Pancreas (tissue), 10 donors: ENCODE results near the gene PCSK6. TPM values are rescaled to one million over a fixed set of nuclear protein-coding genes. Genes with fewer than 3 reads are reported as not detected.

ENCODE experiments used
- ATAC-seq, 4 donors: fragments of 200-7000 bp; cut with Tn5 transposase; one replicate each; pipeline versions ENCODE4 v1.8.0 to v1.9.1; 2020; ENCODE audit warnings: mild to moderate bottlenecking in 4 of 4, moderate library complexity in 4 of 4
- DNase-seq, 6 donors: peaks; one replicate each; pipeline ENCODE4 v3.0.0-alpha.2; 2020
- FAIRE-seq: peaks from 2 replicates; lab custom pipeline; 2012; peaks lifted over from hg19 to GRCh38; lab: Jason Lieb, UNC
- H3K27ac ChIP-seq, 4 donors: fragments of 200-600 bp; sonication (generic); 1 replicate in 3 of 4; 2 replicates in 1 of 4; pipeline versions ENCODE4 v1.5.0 to v1.8.0; 2020
- H3K27me3 ChIP-seq, 4 donors: fragments of 200-600 bp; one replicate each; pipeline ENCODE4 v1.8.0; 2021
- H3K36me3 ChIP-seq, 3 donors: fragments of 200-600 bp; sonication (generic) in 1 of 3; one replicate each; pipeline versions ENCODE4 v1.5.0 to v1.8.0; 2020 to 2021
- H3K4me1 ChIP-seq, 3 donors: fragments of 200-600 bp; one replicate each; pipeline ENCODE4 v1.8.0; 2021
- H3K4me3 ChIP-seq, 4 donors: fragments of 200-600 bp; sonication (generic) in 2 of 4; one replicate each; pipeline versions ENCODE4 v1.5.0 to v1.8.0; 2020 to 2021
- H3K9me3 ChIP-seq, 4 donors: fragments of 200-600 bp; one replicate each; pipeline ENCODE4 v1.8.0; 2021
- CTCF ChIP-seq, 4 donors: fragments of 200-600 bp; sonication (generic) in 3 of 4; IDR thresholded peaks; one replicate each; pipeline versions ENCODE4 v1.5.0 to v1.8.0; 2021; ENCODE audit warnings: antibody characterized with exemption in 4 of 4
- WGBS, 2 donors: extraction: QIAGEN DNeasy Blood & Tissue Kit; methylation state at CpG; one replicate each; pipeline ENCODE4 v1.1.7; 2013; 5-methylcytosine and 5-hydroxymethylcytosine counted together
- intact Hi-C, 3 donors: fragments of 100-400 bp; cut with DNase I; formaldehyde crosslinking; loops; one replicate each; pipeline versions ENCODE4 v1.11.1 to v1.14.2; 2022
- polyA plus RNA-seq, 2 donors: library from polyadenylated mRNA; stranded (reverse); fragments of 200-250 nt; gene quantifications; one replicate each; pipeline ENCODE4 v1.2.3, GENCODE V29; 2013
- total RNA-seq, 6 donors: library from RNA; stranded (reverse); fragmentation: NEBNext Ultra II Directional in 4 of 6; extraction: Animal tissue kit (Norgen Biotek cat#: 25700) in 4 of 6; gene quantifications; one replicate each; pipeline versions ENCODE4 v1.2.1 to v1.2.4, GENCODE V29; 2021 to 2023
- donor health status: healthy with polysubstance abuse.
- donor health status: DM: no; HTN: no; CAD: no; lungs with moderate emphysema.
- donor health status: DM: no; HTN: no; CAD: no.
- donor health status: control.
- donor health status: control.
- donor health status: Bipolar disorder and iron deficiency.
- donor health status: DM: yes; HTN: yes; CAD: no.
- donor health status: DM: no; HTN: no; CAD: no.
- donor health status: DM: no; HTN: no; CAD: no.
- donor health status: DM: yes; HTN: yes; CAD: no.

Gene PCSK6
- total and polyA plus RNA-seq, 8 donors, result 0.87 to 4.5 (median 3.0) TPM

- TF ChIP-seq CTCF (IDR thresholded peaks at IDR 0.05), result no peak
- no peaks in the 10 kb centered on the region for H3K4me1 ChIP-seq
- FAIRE-seq (no peak), ATAC-seq (no peak), DNase-seq (no peak)
- WGBS, 2 donors, result 90 to 95% methylated on average over 13 of the region's 13 CpGs
- no peak overlapping the region for H3K4me3 ChIP-seq
- H3K9me3 ChIP-seq, result no peaks in the 10 kb centered on the region
- no peak overlapping the region for H3K27ac ChIP-seq
- no peaks in the 10 kb centered on the region for H3K36me3 ChIP-seq
- no peaks in the 10 kb centered on the region for H3K27me3 ChIP-seq
- intact Hi-C loops, result no loop called here
These were observed 96.3 kb downstream of the PCSK6 start for GRCh38 chr15:101393172-101393571.

GRCh38 chr15:101391981-101392640, 97.4 kb downstream of the PCSK6 start:
- Histone ChIP-seq H3K36me3 (no peaks in the 10 kb centered on the region), H3K27me3 (no peaks in the 10 kb centered on the region), H3K4me3 (no peak overlapping the region), H3K4me1 (no peaks in the 10 kb centered on the region), H3K9me3 (no peaks in the 10 kb centered on the region), H3K27ac (no peak overlapping the region)
- intact Hi-C loops, result no loop called here
- ATAC-seq, result no peak
- 86 to 89% methylated on average over 17 of the region's 17 CpGs for WGBS, 2 donors
- FAIRE-seq, result no peak
- TF ChIP-seq CTCF (IDR thresholded peaks at IDR 0.05), result no peak
- no peak for DNase-seq

- DNase-seq (no peak), ATAC-seq (no peak), FAIRE-seq (no peak)
- Histone ChIP-seq H3K36me3 (no peaks in the 10 kb centered on the region), H3K9me3 (no peaks in the 10 kb centered on the region), H3K27me3 (no peaks in the 10 kb centered on the region), H3K27ac (no peak overlapping the region), H3K4me1 (no peaks in the 10 kb centered on the region), H3K4me3 (no peak overlapping the region)
- intact Hi-C loops, result no loop called here
- no peak for TF ChIP-seq CTCF (IDR thresholded peaks at IDR 0.05)
- 79 to 85% methylated on average over 10 of the region's 10 CpGs for WGBS, 2 donors
These were observed 98.1 kb downstream of the PCSK6 start for GRCh38 chr15:101391431-101391830.

GRCh38 chr15:101390462-101390861, 99.0 kb downstream of the PCSK6 start:
- Histone ChIP-seq H3K9me3 (no peaks in the 10 kb centered on the region), H3K27ac (no peak overlapping the region), H3K4me1 (no peaks in the 10 kb centered on the region), H3K4me3 (no peak overlapping the region), H3K27me3 (no peaks in the 10 kb centered on the region), H3K36me3 (no peaks in the 10 kb centered on the region)
- DNase-seq (no peak), ATAC-seq (no peak), FAIRE-seq (no peak)
- WGBS, 2 donors, result 81 to 87% methylated on average over 8 of the region's 8 CpGs
- TF ChIP-seq CTCF (IDR thresholded peaks at IDR 0.05), result no peak
- intact Hi-C loops, result no loop called here

GRCh38 chr15:101390060-101390459, 99.4 kb downstream of the PCSK6 start:
- H3K4me1 ChIP-seq, result no peaks in the 10 kb centered on the region
- no peaks in the 10 kb centered on the region for H3K27me3 ChIP-seq
- no peak overlapping the region for H3K4me3 ChIP-seq
- H3K27ac ChIP-seq, result no peak overlapping the region
- FAIRE-seq, result no peak
- no peak for DNase-seq
- intact Hi-C loops, result no loop called here
- H3K36me3 ChIP-seq, result no peaks in the 10 kb centered on the region
- no peaks in the 10 kb centered on the region for H3K9me3 ChIP-seq
- no peak for ATAC-seq
- no peak for TF ChIP-seq CTCF (IDR thresholded peaks at IDR 0.05)
- 77 to 81% methylated on average over 9 of the region's 9 CpGs for WGBS, 2 donors
